GM12878 (cell line): Measurements from ENCODE around the gene CRIM1.

Source experiments
- CTCF ChIP-seq, 3 experiments: IDR thresholded peaks in 2 of 3; conservative IDR thresholded peaks in 1 of 3; 2 replicates each; pipeline ENCODE4 v1.5.1; 2011; ENCODE audit warnings: low read depth in 3 of 3, low read length in 3 of 3, mild to moderate bottlenecking in 3 of 3, control low read depth in 2 of 3, moderate library complexity in 2 of 3, inconsistent platforms in 1 of 3, mixed read lengths in 1 of 3; ENCODE audit not compliant: control insufficient read depth in 2 of 3, insufficient read depth in 1 of 3; ENCODE audit errors: extremely low read depth in 1 of 3
- FOS ChIP-seq: IDR thresholded peaks from 3 replicates; pipeline ENCODE4 v1.6.1; 2011; ENCODE audit warnings: borderline replicate concordance; ENCODE audit not compliant: insufficient read length; ENCODE audit errors: extremely low read depth
- JUND ChIP-seq: IDR thresholded peaks from 2 replicates; pipeline ENCODE4 v1.6.1; 2012; ENCODE audit warnings: low read depth, mild to moderate bottlenecking, low read length, improper control_type of control experiment, moderate library complexity
- NFIC ChIP-seq: IDR thresholded peaks from 2 replicates; pipeline ENCODE4 v1.6.1; 2012; ENCODE audit warnings: low read depth, mild to moderate bottlenecking, inconsistent platforms, low read length, moderate library complexity
- POLR2A ChIP-seq: IDR thresholded peaks from 2 replicates; pipeline ENCODE4 v1.6.1; 2011; ENCODE audit warnings: low read depth, mild to moderate bottlenecking, low read length
- POLR2AphosphoS5 ChIP-seq: IDR thresholded peaks from 2 replicates; pipeline ENCODE4 v1.6.1; 2011; ENCODE audit warnings: mild to moderate bottlenecking, low read length, inconsistent platforms
- RB1 ChIP-seq: fragments of 450-650 bp; formaldehyde crosslinking; IDR thresholded peaks from 2 replicates; pipeline ENCODE4 v1.6.1; 2017; ENCODE audit warnings: mild to moderate bottlenecking, borderline replicate concordance
- SIN3A ChIP-seq: IDR thresholded peaks from 2 replicates; pipeline ENCODE4 v1.6.1; 2012; ENCODE audit warnings: low read depth, low read length, improper control_type of control experiment
- ZNF687 ChIP-seq: fragments of 450-650 bp; IDR thresholded peaks from 2 replicates; pipeline ENCODE4 v1.6.1; 2017; ENCODE audit warnings: mild to moderate bottlenecking, moderate library complexity
- ZSCAN29 ChIP-seq: fragments of 450-650 bp; IDR thresholded peaks from 2 replicates; pipeline ENCODE4 v1.6.1; 2017; ENCODE audit warnings: mild to moderate bottlenecking, moderate library complexity
- TF ChIP-seq, protein P1 (sequence below): IDR thresholded peaks from 2 replicates; pipeline ENCODE4 v1.6.1; 2011; ENCODE audit warnings: borderline replicate concordance, low read depth, mild to moderate bottlenecking, moderate library complexity, low read length; ENCODE audit not compliant: insufficient read depth, poor library complexity, severe bottlenecking

GRCh38 chr2:36482576-36483214 is 127.1 kb downstream of the CRIM1 start:
- TF ChIP-seq SIN3A (no peak), CTCF (IDR thresholded peaks at IDR 0.05 in 2 of 3, conservative IDR thresholded peaks at IDR 0.05 in 1 of 3; ENCODE audit: control insufficient read depth in 2 of 3, extremely low read depth in 1 of 3, insufficient read depth in 1 of 3, low read depth in 3 of 3, low read length in 3 of 3) (no peak), POLR2AphosphoS5 (no peak), JUND (no peak), ZNF687 (no peak), FOS (no peak), NFIC (no peak), POLR2A (no peak), RB1 (no peak), ZSCAN29 (no peak)
- TF ChIP-seq, protein P1, sequence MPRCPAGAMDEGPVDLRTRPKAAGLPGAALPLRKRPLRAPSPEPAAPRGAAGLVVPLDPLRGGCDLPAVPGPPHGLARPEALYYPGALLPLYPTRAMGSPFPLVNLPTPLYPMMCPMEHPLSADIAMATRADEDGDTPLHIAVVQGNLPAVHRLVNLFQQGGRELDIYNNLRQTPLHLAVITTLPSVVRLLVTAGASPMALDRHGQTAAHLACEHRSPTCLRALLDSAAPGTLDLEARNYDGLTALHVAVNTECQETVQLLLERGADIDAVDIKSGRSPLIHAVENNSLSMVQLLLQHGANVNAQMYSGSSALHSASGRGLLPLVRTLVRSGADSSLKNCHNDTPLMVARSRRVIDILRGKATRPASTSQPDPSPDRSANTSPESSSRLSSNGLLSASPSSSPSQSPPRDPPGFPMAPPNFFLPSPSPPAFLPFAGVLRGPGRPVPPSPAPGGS, result no peak
